ENCODE results near the gene EXOC6B. TPM values are rescaled to one million over a fixed set of nuclear protein-coding genes. Genes with fewer than 3 reads are reported as not detected.

Gene EXOC6B
- total RNA-seq, 4 donors from 2014 or later: 54.9 to 93.7 (median 64.6) TPM

GRCh38 chr2:72439892-72440291 is 385.9 kb downstream of the EXOC6B start:
- no peak for DNase-seq
- Histone ChIP-seq H3K36me3 (no peaks in the 10 kb centered on the region), H3K9me3 (no peaks in the 10 kb centered on the region), H3K4me3 (no peak overlapping the region), H3K27me3 (no peaks in the 10 kb centered on the region), H3K4me1 (no peaks in the 10 kb centered on the region), H3K27ac (no peak overlapping the region)
- TF ChIP-seq POLR2A (IDR thresholded peaks at IDR 0.05): no peak
- TF ChIP-seq CTCF (IDR thresholded peaks at IDR 0.05): no peak

- no peak overlapping the region for H3K27ac ChIP-seq
- TF ChIP-seq POLR2A (IDR thresholded peaks at IDR 0.05) (no peak), CTCF (IDR thresholded peaks at IDR 0.05) (no peak)
- no peaks in the 10 kb centered on the region for H3K9me3 ChIP-seq
- H3K4me3 ChIP-seq: no peak overlapping the region
- H3K27me3 ChIP-seq: no peaks in the 10 kb centered on the region
- no peaks in the 10 kb centered on the region for H3K36me3 ChIP-seq
- DNase-seq: no peak
- no peaks in the 10 kb centered on the region for H3K4me1 ChIP-seq
Measured at GRCh38 chr2:72438364-72438763, 387.5 kb downstream of the EXOC6B start.

- DNase-seq: no peak
- H3K4me3 ChIP-seq: no peak overlapping the region
- no peak overlapping the region for H3K27ac ChIP-seq
- no peaks in the 10 kb centered on the region for H3K27me3 ChIP-seq
- no peaks in the 10 kb centered on the region for H3K9me3 ChIP-seq
- no peaks in the 10 kb centered on the region for H3K4me1 ChIP-seq
- TF ChIP-seq POLR2A (IDR thresholded peaks at IDR 0.05) (no peak), CTCF (IDR thresholded peaks at IDR 0.05) (no peak)
- H3K36me3 ChIP-seq: no peaks in the 10 kb centered on the region
Measured at GRCh38 chr2:72431737-72432136, 394.1 kb downstream of the EXOC6B start.

GRCh38 chr2:72427022-72427861 is 398.6 kb downstream of the EXOC6B start:
- Histone ChIP-seq H3K36me3 (no peaks in the 10 kb centered on the region), H3K4me1 (no peaks in the 10 kb centered on the region), H3K27me3 (no peaks in the 10 kb centered on the region), H3K27ac (no peak overlapping the region), H3K4me3 (no peak overlapping the region), H3K9me3 (peaks cover 0 to 2% (median 0%) of the 10 kb centered on the region in 4 donors)
- no peak for TF ChIP-seq CTCF (IDR thresholded peaks at IDR 0.05)
- TF ChIP-seq POLR2A (IDR thresholded peaks at IDR 0.05): no peak
- DNase-seq: no peak

GRCh38 chr2:72425996-72426395 is 399.8 kb downstream of the EXOC6B start:
- H3K4me1 ChIP-seq: no peaks in the 10 kb centered on the region
- DNase-seq: no peak
- no peaks in the 10 kb centered on the region for H3K27me3 ChIP-seq
- H3K27ac ChIP-seq: no peak overlapping the region
- peaks cover 0 to 5% (median 0%) of the 10 kb centered on the region in 4 donors for H3K9me3 ChIP-seq
- no peak overlapping the region for H3K4me3 ChIP-seq
- peaks cover 0 to 6% (median 0%) of the 10 kb centered on the region in 3 donors for H3K36me3 ChIP-seq
- TF ChIP-seq POLR2A (IDR thresholded peaks at IDR 0.05) (no peak), CTCF (IDR thresholded peaks at IDR 0.05) (no peak)
